Stimulated activated CD8-positive, alpha-beta memory T cell treated with anti-CD3 and anti-CD28 coated beads, Interleukin-7, amount 100 ng/mL, for 1 hour (primary cell): ENCODE results near the gene DNAH11.

ENCODE experiments used
- DNase-seq, 2 donors: peaks; one replicate each; pipeline ENCODE4 v3.0.0-alpha.2; 2020; ENCODE audit warnings: low read depth in 2 of 2

DNAH11 gene

DNA sequence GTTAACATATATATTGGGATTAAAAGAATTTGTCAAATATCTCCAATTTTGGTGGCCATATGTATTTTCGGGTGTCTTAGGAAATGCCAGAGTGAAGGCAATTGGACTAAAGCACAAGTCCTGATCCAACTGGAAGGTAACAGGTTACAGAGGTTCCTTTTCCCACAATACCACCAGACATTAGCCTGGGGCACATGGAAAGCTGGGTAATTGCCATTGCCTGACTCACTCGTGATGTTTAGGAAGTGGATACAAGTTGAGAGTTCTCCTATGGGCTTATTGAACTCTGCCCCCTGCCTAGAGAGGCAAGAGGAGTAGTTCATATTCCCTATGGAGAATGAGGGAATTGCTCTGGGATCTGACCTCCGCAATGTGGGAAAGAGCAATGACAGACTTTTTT lies 5.7 kb downstream of the DNAH11 start:
- no peak for DNase-seq

DNA sequence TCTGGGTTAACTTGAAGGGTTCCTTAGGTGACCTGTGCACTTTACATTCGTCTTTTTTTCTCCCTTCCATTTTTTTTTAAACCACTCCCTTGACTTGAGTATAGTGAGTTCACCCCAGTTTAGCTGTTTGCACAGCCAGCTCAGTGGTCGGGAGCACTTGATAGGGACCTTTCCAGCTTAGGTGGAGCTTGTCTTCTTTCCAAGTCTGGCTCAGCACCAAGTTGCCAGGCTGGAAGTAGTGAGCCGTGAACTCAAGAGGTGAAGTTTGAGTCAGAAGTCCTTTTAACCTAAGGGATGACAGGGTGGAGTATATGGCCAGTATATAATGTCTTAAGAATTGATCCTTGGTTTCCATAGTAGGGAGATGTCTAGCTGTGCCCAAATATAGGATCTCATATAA lies 7.2 kb downstream of the DNAH11 start:
- DNase-seq = no peak

DNA sequence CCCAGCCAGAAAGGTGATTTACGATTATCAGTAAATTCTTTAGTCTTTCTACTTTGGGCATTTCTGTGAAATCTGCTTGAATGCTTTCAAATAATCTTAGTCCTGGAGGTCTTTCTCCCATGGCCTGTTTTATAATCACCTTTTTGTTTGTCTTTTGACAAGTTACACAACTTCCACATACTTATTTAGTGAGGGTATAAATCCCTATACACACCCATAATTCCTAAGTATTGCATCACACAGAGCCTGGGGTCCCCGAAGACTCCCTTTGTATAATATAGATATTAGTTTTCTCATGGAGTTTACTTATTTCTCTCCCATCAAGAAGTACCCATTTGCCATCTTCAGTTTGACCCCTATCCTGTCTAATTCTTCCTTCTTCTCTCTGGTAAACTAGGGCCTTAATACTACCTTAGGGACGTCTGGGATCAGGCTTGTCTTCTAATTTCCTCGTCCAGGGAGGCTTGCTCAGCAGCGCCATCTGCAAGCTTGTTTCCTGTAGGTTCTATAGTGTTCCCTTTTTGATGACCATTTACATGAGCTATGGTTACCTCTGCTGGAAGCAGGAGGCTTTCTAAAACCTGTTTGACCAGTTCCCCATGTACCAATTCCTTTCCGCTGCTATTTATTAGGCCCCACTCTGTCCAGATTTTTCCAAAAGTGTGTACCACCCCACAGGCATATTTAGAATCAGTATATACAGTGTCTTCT lies 8.1 kb downstream of the DNAH11 start:
- no peak for DNase-seq

DNA sequence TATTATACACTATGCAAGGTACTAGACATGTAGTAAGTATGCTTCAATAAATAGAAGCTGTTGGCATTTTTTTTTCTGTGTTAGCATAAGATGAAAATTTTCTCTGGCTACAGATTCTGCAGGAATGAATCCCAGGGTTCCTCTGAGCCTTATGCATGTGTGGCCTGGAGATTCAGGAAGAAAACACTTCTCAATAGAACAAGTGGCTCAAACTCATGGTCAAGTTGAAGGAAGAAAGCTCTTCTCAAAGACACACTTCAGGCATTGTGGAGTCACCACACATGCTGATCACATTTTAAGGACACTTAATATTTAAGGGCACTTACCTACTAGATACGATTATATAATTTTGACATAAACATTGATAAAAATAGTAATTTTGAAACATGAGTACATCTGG lies 19.5 kb downstream of the DNAH11 start:
- no peak for DNase-seq

DNA sequence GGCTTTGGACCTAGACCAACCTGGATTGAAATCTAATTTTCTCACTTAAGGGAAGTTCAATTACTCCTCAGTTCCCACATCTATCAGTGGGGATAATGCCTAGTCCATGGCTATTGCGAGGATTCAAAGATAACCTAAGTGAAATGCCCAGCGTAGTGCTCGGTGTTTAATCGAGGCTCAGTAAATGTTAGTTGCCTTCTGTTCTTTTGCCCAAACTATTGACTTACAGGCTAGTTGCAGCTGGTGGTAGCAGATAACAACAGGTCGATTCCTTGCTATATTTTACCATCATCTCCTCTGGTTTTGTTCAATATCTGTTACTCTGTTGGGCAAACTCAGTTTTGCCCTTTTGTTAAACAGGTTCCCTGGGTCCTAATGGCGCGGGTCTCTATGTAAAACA lies 22.8 kb downstream of the DNAH11 start:
- no peak for DNase-seq

DNA sequence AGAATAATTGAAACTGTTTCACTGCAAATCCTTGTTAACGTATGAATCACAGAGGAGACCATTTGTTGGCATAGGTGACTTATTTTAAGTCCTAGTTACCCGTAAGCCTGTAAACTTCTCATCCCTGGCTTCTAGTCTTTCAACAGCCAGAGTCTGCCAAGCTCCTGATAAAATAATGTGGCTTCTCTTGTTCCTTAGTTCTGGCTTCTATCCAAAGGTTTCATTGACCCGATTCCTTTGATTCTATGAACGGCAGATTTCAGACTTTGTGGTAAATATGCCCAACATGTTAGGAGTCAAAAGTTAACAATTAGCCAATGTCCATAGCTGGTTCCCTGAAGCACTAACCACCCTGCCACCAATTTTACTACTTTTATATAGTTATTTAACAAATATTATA lies 23.3 kb downstream of the DNAH11 start:
- no peak for DNase-seq

DNA sequence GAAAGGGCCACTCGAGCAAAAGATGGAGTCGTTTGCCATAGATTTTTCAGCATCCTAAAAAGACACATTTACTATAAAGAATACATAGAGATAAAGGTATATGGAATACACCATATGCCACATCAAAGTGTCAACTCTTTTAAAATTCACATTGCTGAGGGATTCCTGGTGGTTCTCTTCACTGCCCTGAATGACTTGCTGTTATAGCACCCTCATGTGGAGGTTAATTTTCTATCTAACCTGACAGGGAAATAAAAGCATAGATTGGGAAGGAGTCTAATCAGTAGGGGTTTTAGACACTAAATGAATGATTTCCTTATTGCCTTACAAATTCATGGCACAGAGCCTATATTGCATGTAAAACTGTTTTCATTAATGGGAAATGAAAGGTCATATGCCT lies 25.9 kb downstream of the DNAH11 start:
- no peak for DNase-seq

DNA sequence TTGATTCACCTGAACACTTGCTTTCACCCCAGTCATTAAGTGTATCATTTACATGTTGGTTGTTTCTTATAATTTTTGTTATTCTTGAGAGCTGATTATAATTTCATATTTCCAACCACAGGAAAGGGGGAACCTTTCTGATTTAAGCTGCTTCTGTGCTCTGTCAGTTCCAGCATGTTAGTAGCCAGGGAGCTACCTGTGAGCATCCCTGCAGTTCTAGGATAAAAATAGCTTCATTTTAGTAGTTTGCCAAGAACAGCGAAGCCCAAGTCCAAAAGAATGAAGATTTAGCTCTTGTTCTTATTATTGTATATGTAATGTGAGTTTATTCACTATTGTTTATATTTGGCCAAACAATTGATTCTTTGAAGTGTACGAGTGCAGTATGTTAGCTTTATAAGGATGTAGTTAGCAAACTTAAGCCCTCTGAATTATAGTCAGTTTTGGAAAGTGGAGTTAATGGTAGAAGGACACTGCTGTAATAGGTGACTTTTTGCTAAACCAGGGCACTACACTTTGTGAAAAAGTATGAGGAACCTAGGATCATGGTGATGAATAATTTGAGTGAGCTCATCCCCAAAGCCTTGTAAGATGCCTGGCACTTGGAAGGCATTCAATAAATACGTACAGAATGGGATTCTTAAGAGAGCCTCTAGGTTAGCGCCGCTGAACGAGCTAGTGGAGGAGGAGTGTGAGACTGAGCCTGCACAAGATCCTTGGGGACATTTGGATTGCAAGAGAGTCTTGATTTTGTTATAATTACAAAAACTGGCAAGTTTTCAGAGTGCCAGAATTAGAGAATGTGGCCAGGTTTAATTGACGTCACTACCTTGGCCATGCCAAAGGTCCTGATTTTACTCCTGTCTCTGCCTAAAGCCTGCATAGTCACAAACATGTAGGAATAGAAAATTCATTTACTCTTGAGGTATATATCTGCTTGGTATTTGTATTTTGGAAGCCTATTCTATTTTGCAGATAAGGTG lies 29.8 kb downstream of the DNAH11 start:
- no peak for DNase-seq

DNA sequence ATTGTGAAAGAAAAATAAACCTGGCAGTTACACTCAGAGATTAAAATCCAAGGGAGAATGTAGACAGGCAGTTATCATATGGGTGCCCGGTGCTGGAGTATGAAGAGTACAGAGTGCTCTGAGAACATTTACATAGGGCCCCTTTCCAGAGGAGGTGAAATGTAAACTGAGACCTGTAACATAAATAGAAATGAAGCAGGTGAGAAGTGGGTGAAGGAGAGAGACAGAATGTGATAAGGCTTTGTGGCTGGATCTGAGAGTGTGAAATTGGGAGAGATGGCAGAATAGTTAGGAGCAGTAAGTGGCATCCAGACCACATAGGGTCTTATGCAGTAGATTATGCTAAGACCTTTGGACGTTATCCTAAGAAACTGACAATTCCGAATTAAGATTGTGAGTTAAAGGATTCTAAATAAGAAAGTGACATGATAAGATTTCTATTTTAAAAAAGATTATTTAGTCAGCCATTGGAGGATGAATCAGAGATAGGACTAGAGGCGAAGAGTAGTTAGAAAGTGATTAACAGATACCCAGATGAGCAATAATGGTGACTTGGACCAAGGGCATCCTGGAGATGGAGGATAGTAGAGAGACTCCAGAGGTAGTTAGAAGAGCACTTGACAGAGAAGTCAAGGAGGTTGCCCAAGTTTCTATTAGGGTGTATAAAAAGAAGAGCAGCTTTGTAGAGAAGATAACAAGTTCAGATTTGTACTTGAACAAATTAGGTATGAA lies 36.7 kb downstream of the DNAH11 start:
- no peak for DNase-seq

DNA sequence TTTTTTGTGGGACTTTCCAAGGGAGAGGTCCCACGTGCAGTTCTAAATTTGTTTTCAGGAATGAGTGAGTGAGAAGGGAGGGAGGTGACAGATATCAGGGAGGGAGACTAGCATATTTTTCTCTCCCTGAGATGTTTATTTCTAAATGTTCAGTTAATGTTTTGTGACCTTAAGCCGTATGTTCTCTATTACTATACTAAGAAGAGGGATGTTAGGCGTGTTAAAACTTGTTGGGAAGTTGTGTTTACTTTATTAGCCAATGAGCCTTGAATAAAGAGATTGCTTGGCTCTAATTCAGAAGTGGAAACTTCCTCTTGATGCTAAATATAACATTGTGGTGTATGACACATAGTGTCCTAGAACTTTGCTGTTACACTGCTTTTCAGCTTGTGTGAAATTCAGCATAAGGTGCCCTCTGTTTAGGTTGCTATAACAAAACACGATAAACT lies 37.3 kb downstream of the DNAH11 start:
- no peak for DNase-seq

DNA sequence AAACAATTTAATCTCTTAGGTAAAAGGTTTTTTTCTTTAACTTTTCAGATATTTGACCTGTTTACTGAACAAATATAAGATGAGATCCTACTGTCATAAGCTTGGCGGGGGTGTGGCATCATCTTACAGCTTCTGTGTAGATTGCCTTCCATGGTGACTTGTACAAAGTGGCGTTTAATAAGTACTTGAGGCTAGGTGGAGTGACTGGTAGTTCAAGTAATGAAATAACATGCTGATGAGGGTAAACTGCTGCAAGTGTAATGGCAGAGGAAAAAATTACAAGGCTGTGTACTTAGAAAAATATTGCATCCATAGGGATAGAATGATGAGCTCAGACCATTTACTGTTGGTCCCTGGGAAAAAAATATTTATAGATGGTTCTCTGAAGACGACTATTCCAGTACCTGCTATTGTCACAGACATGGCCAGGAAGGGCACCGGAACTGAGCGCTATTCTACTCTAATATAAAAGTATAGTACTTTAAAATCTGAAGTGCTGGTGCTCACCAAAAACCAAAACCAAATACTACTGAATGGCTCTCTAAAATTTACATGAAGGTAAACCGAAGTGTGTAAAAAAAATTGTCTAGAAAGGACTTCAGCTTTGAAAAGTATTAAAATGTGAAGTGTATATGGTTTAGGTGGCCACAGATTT lies 42.4 kb downstream of the DNAH11 start:
- DNase-seq = no peak

DNA sequence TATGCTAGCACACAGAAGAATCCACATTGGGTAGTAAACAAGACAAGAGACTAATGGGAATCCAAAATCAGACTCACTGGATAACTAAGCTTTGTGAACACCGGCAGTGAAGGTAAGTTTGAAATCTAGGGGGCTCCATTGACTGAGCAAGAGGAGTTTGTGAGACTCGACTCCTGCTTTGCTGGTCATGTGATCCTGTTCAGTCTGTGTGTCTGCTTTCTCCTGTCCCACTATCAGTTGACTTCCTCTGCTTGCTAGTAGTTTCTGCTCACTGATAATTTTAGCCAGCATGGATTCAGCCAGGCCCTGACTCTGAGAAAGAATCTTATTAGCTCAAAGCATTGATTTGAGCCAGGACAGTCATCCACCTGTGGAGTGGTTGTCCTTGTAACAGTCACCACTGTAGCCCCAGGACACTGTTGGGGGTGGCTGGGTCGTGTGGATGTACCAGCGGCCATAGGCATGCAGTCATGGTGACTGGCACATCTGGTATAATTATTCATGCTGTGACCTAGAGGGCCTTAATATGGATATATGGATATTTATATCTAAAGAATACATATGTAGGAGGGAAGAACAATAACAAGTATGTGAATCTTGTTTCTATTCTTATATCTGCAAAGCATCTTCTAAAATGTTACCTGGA lies 44.4 kb downstream of the DNAH11 start:
- no peak for DNase-seq

DNA sequence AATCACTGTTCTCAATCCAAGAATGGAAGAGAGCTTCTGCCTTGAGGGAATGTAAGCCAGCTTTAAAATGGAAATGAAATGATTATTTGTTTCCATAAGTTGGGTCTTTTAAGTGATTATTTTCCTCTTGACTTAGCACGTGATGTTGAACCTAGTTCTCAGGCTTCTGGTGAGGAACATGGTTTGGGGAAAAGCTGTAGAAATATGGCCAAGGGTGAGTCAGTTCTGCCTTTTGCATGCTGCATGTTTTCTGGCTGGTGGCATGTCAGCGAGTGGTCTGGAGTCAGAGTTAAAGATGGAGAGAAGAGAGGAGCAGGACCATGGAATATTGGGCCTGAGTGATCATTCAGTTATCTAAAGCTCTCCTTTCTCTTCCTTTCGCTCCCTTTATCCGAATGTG lies 54.0 kb downstream of the DNAH11 start:
- DNase-seq = no peak

DNA sequence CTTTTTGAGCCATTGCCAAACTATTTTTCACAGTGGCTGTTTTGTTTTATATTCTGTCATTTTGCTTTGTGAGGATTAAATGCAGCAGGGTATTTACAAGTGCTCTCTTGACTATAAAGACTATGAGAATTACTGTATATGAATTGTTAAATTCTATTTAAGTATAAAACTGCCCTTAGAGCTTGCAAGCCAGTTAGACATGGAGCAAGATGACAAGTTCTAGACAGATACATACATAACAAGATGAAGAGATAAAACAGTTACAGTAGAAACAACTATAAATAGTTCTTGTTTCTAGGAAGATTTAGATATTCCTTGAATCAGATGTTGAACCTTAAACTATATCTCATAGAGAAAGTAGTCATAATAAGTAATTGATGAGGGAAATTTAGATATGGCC lies 60.6 kb downstream of the DNAH11 start:
- no peak for DNase-seq

DNA sequence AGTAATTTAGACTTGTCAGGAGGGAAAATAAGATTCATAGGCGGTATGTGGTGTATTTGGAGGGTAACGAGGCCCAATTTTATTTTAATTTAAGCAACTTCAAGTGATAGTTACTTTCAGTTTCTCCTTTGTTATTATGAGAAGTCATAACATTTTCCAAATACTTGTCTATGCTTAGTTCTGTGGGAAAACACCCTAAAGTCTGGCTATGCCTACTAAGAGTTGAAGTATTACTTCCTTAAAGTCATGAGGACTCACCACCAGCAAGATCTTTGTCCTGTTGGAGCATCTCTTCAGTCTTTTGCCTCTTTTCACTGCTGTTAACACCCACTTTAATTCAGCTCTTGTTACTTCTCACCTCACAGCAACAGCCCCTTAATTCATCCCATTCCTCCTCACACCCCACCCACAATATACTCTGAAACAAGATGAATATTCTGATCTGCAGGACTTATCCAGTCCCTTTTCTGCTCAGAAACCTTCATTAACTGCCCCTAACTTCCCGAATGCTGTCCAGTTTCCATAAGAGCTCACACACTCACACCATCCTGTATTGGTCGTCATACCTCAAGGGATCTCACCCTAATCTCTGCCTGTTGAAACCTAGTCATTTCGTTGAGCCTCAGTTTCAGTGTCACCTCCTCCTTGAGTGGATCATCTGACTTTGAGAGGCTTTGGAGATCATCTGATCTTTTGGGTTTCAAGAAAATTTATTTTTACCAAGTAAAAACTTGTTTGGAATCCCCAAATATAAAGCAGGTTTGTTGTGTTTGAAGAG lies 61.3 kb downstream of the DNAH11 start:
- DNase-seq = no peak

DNA sequence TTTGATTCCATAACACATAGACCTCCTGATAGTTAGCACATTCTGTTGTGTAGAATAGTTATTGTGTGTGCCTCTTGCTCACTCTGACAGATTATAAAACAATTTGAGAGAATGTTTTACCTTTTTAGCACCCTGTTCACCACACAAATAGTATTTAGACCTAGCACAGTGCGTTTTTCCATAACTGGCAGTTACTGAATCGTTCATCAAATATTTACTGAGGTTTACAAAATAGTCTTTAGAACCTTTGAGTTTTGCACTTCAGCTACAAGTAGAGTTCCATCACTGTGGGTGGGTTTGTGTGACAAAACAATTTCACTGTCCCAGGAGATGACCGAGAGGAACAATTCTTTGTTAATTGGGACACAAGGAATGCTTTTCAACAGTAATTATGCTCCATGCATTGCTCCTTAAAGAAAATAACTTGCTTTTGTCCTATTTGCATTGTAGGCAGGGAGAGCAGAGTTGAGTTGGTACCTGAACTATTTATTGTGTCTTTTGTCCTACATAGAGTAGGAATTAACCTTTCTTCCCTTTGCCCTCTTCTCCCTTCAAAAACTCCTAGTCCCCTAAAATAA lies 62.3 kb downstream of the DNAH11 start:
- no peak for DNase-seq

DNA sequence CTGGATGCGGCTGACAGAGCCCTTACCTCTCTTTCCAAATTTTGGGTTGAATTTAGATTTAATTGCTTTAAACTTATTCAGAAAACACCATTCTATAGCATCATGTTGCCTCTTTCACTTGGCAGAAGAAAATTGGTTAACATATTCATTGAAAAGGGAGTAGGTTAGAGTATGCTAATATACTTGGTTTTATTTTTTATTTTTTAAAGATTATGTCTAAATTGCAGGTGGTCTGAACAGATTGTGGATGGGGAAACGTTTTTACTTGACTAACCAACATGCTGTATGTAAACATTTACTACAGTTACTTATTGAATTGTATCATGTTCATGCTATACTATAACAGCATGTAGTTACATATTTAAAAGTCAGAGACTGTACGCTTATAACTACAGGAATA lies 65.6 kb downstream of the DNAH11 start:
- no peak for DNase-seq

DNA sequence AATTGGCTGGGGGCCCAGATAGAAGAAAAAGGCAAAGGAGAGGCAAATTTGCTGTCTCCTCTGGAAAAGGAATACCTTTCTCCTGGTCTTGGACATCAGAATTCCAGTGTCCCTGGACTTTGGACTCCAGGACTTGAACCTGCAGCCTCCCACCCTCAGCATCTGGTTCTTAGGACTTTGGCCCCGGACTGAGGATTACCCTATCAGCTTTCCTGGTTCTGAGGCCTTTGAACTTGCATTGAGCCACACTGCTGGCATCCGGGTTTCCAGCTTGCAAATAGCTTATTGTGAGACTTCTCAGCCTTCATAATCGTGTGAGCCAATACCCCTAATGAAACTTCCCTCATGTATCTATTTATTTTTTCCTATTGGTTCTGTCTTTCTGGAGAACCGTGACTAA lies 68.3 kb downstream of the DNAH11 start:
- DNase-seq = no peak

DNA sequence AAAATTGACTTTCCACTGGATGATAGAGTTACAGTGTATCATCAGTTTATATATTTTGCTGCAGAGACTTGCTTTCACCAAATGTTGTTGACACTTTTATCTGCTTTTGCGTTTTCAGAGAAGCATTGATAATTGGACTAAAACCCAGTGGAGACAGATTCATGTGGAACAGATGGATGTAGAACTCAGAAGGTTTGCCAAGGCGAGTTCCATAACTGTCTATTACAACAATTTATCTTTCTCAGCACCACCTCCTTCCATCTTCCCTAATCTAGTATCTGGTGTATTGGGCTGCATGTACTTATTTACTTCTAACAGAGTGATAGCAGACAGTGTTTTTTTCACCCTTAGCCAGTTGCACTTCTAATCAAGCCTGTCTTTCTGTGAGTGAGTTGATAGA lies 73.3 kb downstream of the DNAH11 start:
- DNase-seq = no peak

DNA sequence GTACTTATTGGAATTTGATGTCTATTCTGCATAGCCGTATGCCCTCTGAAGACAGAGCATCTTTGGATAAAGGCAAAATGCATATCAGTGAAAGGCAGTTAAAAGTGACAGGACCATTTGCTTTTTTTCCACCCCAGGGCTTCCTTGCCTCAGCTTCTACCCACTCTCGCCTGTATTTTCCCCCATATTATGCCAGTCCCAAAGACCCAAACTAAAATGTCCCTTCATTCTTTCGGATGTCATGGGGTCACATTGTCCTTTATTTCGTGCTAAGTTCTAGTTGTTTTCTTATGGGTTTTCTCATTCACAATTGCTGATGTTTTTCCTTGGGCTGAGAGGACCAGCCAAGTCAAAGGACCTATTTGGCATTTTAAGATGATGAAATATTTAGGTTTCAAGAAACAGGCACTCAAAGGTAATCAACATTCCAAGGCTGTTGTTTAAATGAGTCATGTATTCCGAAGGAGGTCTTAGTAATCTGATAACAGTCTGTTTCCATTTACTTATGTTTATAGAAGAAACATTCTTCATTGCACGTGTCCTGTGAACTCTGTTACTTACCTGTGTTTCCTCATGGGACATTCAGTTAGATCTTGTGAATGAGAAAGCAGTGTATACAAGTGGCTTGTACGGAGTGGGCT lies 74.1 kb downstream of the DNAH11 start:
- DNase-seq = no peak
